IMR-90 (cell line): ENCODE data around the gene SEL1L3. TPM values are rescaled to one million over a fixed set of nuclear protein-coding genes. Genes with fewer than 3 reads are reported as not detected.

Source experiments
- ATAC-seq: fragments of 200-7000 bp; cut with Tn5 transposase; 2 replicates; pipeline ENCODE4 v1.9.1; 2020; ENCODE audit warnings: low read depth, mild to moderate bottlenecking, moderate library complexity
- Bru-seq: library from RNA; stranded (reverse); fragments of 400-500 nt; gene quantifications from one replicate; lab custom pipeline; 2021; lab: Mats Ljungman, UMichigan
- BruChase-seq, 2 experiments: library from RNA; stranded (reverse); fragments of 400-500 nt; gene quantifications; one replicate each; lab custom pipeline; 2021; lab: Mats Ljungman, UMichigan
- BruUV-seq: library from RNA; stranded (reverse); fragments of 400-500 nt; replicated peaks from 2 replicates; lab custom pipeline; 2021; lab: Mats Ljungman, UMichigan
- CTCF ChIA-PET: fragments of 300-600 bp; formaldehyde crosslinking; extraction: SDS; loops from one replicate; lab custom pipeline; 2021; ENCODE audit warnings: antibody characterized with exemption; lab: Yijun Ruan, JAX
- POLR2A ChIA-PET: fragments of 300-600 bp; sonication (Branson Sonifier 250); formaldehyde crosslinking; loops from one replicate; lab custom pipeline; 2022; ENCODE audit warnings: antibody characterized with exemption; ENCODE audit not compliant: unreplicated experiment; lab: Charles Lee
- DNase-seq: peaks from one replicate; pipeline ENCODE4 v3.0.0; 2013
- H2AFZ ChIP-seq: replicated peaks from 2 replicates; pipeline ENCODE3; 2013; ENCODE audit warnings: low read length, mild to moderate bottlenecking; ENCODE audit not compliant: poor library complexity
- H2AK5ac ChIP-seq: 2 replicates; pipeline ENCODE4 v1.6.1; 2013; ENCODE audit warnings: low read depth, low read length, inconsistent platforms
- H2AK9ac ChIP-seq: replicated peaks from 2 replicates; pipeline ENCODE3; 2013; ENCODE audit warnings: mild to moderate bottlenecking, low read depth, low read length, moderate library complexity; ENCODE audit not compliant: poor library complexity
- H2BK120ac ChIP-seq: 2 replicates; pipeline ENCODE4 v1.6.1; 2013; ENCODE audit warnings: low read depth, low read length, inconsistent platforms
- H2BK15ac ChIP-seq: 3 replicates; pipeline ENCODE4 v1.6.1; 2013; ENCODE audit warnings: low read depth, low read length, inconsistent platforms
- H2BK20ac ChIP-seq: 2 replicates; pipeline ENCODE4 v1.6.1; 2013; ENCODE audit warnings: low read depth, mild to moderate bottlenecking, inconsistent platforms, low read length, moderate library complexity
- H2BK5ac ChIP-seq: 2 replicates; pipeline ENCODE4 v1.6.1; 2013; ENCODE audit warnings: mild to moderate bottlenecking, low read depth, low read length, inconsistent platforms; ENCODE audit not compliant: poor library complexity, severe bottlenecking
- H3K14ac ChIP-seq: replicated peaks from 2 replicates; pipeline ENCODE4 v1.6.1; 2013; ENCODE audit warnings: low read depth, low read length, inconsistent platforms
- H3K18ac ChIP-seq: 2 replicates; pipeline ENCODE4 v1.6.1; 2013; ENCODE audit warnings: low read depth, low read length, control low read depth
- H3K23ac ChIP-seq: 2 replicates; pipeline ENCODE4 v1.6.1; 2013; ENCODE audit warnings: low read depth, low read length, inconsistent platforms
- H3K27ac ChIP-seq: 2 replicates; pipeline ENCODE4 v1.5.1; 2013; ENCODE audit warnings: mild to moderate bottlenecking, control low read depth, low read length; ENCODE audit not compliant: insufficient read depth
- H3K27me3 ChIP-seq: 2 replicates; pipeline ENCODE4 v1.6.1; 2013; ENCODE audit warnings: low read length; ENCODE audit not compliant: control insufficient read depth, insufficient read depth
- H3K36me3 ChIP-seq: 2 replicates; pipeline ENCODE4 v1.6.1; 2013; ENCODE audit warnings: low read length, mixed read lengths; ENCODE audit not compliant: control insufficient read depth, insufficient read depth
- H3K4ac ChIP-seq: 2 replicates; pipeline ENCODE4 v1.6.1; 2013; ENCODE audit warnings: low read depth, low read length, inconsistent platforms
- H3K4me1 ChIP-seq: 2 replicates; pipeline ENCODE4 v1.6.1; 2013; ENCODE audit warnings: low read length, mixed read lengths; ENCODE audit not compliant: control insufficient read depth, insufficient read depth
- H3K4me2 ChIP-seq: 2 replicates; pipeline ENCODE4 v1.6.1; 2013; ENCODE audit warnings: low read depth, mild to moderate bottlenecking, control low read depth, low read length, moderate library complexity
- H3K4me3 ChIP-seq: 2 replicates; pipeline ENCODE4 v1.5.1; 2013; ENCODE audit warnings: low read depth, mild to moderate bottlenecking, control low read depth, low read length, moderate library complexity; ENCODE audit not compliant: insufficient read depth
- H3K56ac ChIP-seq: 2 replicates; pipeline ENCODE4 v1.6.1; 2013; ENCODE audit warnings: low read length, inconsistent platforms; ENCODE audit not compliant: insufficient read depth; ENCODE audit errors: extremely low read depth
- H3K79me1 ChIP-seq, 2 experiments: 2 replicates each; pipeline ENCODE4 v1.6.1; 2013; ENCODE audit warnings: low read length in 2 of 2, inconsistent platforms in 1 of 2, low read depth in 1 of 2
- H3K9ac ChIP-seq: 2 replicates; pipeline ENCODE4 v1.6.1; 2013; ENCODE audit warnings: low read depth, low read length, control low read depth
- H3K9me1 ChIP-seq: 2 replicates; pipeline ENCODE4 v1.6.1; 2013; ENCODE audit warnings: low read length, inconsistent platforms; ENCODE audit not compliant: insufficient read depth
- H3K9me3 ChIP-seq: 2 replicates; pipeline ENCODE4 v1.6.1; 2013; ENCODE audit warnings: low read length; ENCODE audit not compliant: control insufficient read depth, insufficient read depth
- H4K20me1 ChIP-seq: 2 replicates; pipeline ENCODE4 v1.6.1; 2013; ENCODE audit warnings: low read length, inconsistent platforms; ENCODE audit not compliant: insufficient read depth
- H4K5ac ChIP-seq: 2 replicates; pipeline ENCODE4 v1.6.1; 2013; ENCODE audit warnings: mild to moderate bottlenecking, low read depth, low read length, control low read depth
- H4K8ac ChIP-seq, 2 experiments: 2 replicates each; pipeline ENCODE4 v1.6.1; 2013; ENCODE audit warnings: low read depth in 2 of 2, low read length in 2 of 2, control low read depth in 1 of 2, inconsistent platforms in 1 of 2
- H4K91ac ChIP-seq: 2 replicates; pipeline ENCODE4 v1.6.1; 2013; ENCODE audit warnings: low read depth, low read length, inconsistent platforms; ENCODE audit not compliant: insufficient read depth
- BHLHE40 ChIP-seq: fragments of 150-350 bp; IDR thresholded peaks from 2 replicates; pipeline ENCODE4 v1.6.1; 2016; ENCODE audit warnings: mild to moderate bottlenecking, low read depth, low read length
- CHD1 ChIP-seq: IDR thresholded peaks from 2 replicates; pipeline ENCODE4 v1.6.1; 2012; ENCODE audit warnings: low read depth, low read length, improper control_type of control experiment
- FOS ChIP-seq: fragments of 150-350 bp; IDR thresholded peaks from 2 replicates; pipeline ENCODE4 v1.6.1; 2016; ENCODE audit warnings: low read depth, low read length
- MAFK ChIP-seq: IDR thresholded peaks from 2 replicates; pipeline ENCODE4 v1.6.1; 2012; ENCODE audit warnings: low read depth, low read length, improper control_type of control experiment
- SMC3 ChIP-seq: fragments of 150-350 bp; IDR thresholded peaks from 2 replicates; pipeline ENCODE4 v1.6.1; 2016; ENCODE audit warnings: low read depth, mild to moderate bottlenecking, antibody characterized with exemption, low read length, moderate library complexity
- WGBS, 2 experiments: methylation state at CpG; one replicate each; pipeline versions ENCODE4 v1.1.5 to v1.1.7; 2013; ENCODE audit warnings: missing lambda C conversion rate in 2 of 2; ENCODE audit not compliant: insufficient read length in 1 of 2; ENCODE audit errors: extremely low coverage in 2 of 2; 5-methylcytosine and 5-hydroxymethylcytosine counted together
- dilution Hi-C: fragments of 300-500 bp; cut with HindIII; formaldehyde crosslinking; loops from one replicate; pipeline ENCODE4 v1.14.3; 2018; ENCODE audit warnings: low sequenced_read_pairs; ENCODE audit not compliant: unreplicated experiment
- in situ Hi-C: fragments of 300-500 bp; cut with MboI; formaldehyde crosslinking; loops from 3 replicates; pipeline ENCODE4 v1.14.3; 2019; ENCODE audit warnings: low sequenced_read_pairs, inconsistent platforms, mixed read lengths
- intact Hi-C: fragments of 100-400 bp; cut with micrococcal nuclease; formaldehyde crosslinking; loops from 2 replicates; pipeline ENCODE4 v1.10.0; 2022
- long read RNA-seq: library from polyadenylated mRNA; unstranded; transcript quantifications from one replicate; pipeline ENCODE4 v2.0.0, GENCODE V29; 2021; ENCODE audit not compliant: unreplicated experiment
- polyA plus RNA-seq, 3 experiments: library from polyadenylated mRNA; depleted of rRNA; stranded (reverse); fragments of >200 nt; gene quantifications; 2 replicates each; pipeline ENCODE4 v1.2.3, GENCODE V29; 2012; ENCODE audit warnings: low replicate concordance in 1 of 3
- total RNA-seq: library from RNA; depleted of rRNA; stranded (reverse); fragments of >200 nt; gene quantifications from 2 replicates; pipeline ENCODE4 v1.2.3, GENCODE V29; 2012; rRNA removed

SEL1L3 gene
- 31.7 and 43.7 TPM in 2 replicates for total RNA-seq
- polyA plus RNA-seq (2012; rRNA removed), result 13.1 and 16.4 TPM in 2 replicates
- polyA plus RNA-seq (2012; cell fraction: cytosol; rRNA removed), result 5.4 and 6.4 TPM in 2 replicates
- polyA plus RNA-seq (2012; cell fraction: nucleus; rRNA removed; ENCODE audit: low replicate concordance), result 5.6 and 13.5 TPM in 2 replicates
- percentile 72 among the genes with signal in this experiment for Bru-seq, nascent RNA
- percentile 67 among the genes with signal in this experiment for BruChase-seq, experiment 1, labeled RNA remaining after a 6-hour chase
- BruChase-seq, experiment 2, labeled RNA remaining after a 2-hour chase, result percentile 69 among the genes with signal in this experiment
- long read RNA-seq, full-length matches to known transcripts, result 54 of 76 reads
- long read RNA-seq, partial matches to known transcripts, result 11 of 76 reads
- long read RNA-seq, other reads (novel, unspliced or antisense), result 11 of 76 reads

DNA sequence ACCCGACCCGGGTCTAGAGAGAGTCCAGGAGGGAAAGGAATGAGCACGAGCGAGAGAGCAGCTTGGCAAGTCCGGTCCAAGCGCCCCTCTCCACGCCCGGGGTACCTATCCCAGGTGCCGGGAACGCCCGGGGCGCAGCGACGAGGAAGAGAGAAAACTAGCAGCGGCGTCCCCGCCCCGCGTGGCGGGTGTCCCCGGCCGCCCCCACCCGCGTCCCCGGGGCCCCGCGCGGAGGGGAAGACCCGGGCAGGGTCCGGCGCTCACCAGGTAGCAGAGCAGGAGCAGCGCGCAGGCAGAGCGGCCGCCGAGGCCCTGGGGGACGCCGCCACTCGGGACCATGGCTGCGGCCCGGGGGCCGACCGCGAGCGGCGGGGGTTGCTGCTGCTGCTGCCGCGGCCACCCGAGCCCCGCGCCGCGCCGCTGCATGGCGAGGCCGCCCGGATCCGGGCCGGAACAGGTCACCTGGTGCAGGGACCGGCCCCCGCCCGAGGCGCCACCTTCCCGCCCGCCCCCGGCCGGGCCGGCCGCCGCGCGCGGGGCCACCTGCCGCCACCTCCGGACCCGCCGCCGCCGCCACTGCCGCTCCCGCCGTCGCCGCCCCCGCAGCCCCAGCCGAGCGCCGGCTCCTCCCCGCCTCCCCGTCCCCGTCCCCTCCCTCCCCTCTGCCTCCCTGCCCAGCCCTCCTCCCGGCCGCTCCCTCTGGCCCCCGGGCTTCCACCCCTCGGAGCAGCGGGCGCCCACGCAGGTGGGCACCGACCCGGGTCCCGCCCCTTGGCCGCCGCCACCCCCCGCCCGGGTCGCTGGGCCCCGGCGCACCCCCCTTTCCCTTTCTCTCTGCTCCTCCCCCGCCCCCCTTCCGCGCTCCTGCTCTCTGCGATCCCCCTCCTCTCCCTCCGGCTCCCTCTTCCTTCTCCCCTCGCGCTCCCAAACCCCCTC lies at the start of gene SEL1L3:
Gene SEL1L3 (minus strand): TSS at position 578 of the 936 bp plus-strand sequence. CDS start 152 bp downstream, at position 426.
- peaks cover 13 to 18% of the 10 kb centered on the region in 2 experiments for H3K79me1 ChIP-seq
- peaks cover 2% of the 10 kb centered on the region; the same call in 1 of the 2 replicates for H3K4me1 ChIP-seq
- peak within 1 kb of the TSS; percentile 52; the same call in 1 of the 2 replicates for H3K56ac ChIP-seq
- no peaks in the 10 kb centered on the region for H3K36me3 ChIP-seq
- no peaks in the 10 kb centered on the region for H3K27me3 ChIP-seq
- ATAC-seq (peak; percentile 62), DNase-seq (no peak)
- H3K18ac ChIP-seq, result peak within 1 kb of the TSS; percentile 8; the same call in 1 of the 2 replicates
- peak within 1 kb of the TSS; percentile 72; the same call in 2 of the 3 replicates for H2BK15ac ChIP-seq
- no peak for TF ChIP-seq BHLHE40
- no peak for TF ChIP-seq SMC3
- TF ChIP-seq MAFK, result no peak
- no peak for TF ChIP-seq FOS
- TF ChIP-seq CHD1, result no peak
- peak within 1 kb of the TSS; percentile 72 for H3K4me2 ChIP-seq
- peak within 1 kb of the TSS; percentile 19 for H3K27ac ChIP-seq
- peak within 1 kb of the TSS; percentile 66 for H2BK120ac ChIP-seq
- no peaks in the 10 kb centered on the region for H4K20me1 ChIP-seq
- peak within 1 kb of the TSS; percentile 85 for H2AFZ ChIP-seq
- peak within 1 kb of the TSS; percentile 18; the same call in 1 of the 2 replicates for H2BK20ac ChIP-seq
- peak within 1 kb of the TSS; percentile 2 for H2BK5ac ChIP-seq
- intact Hi-C loops, result loop anchor here (5.0 kb wide), 2 partner anchors 50 to 420 kb away; partner anchors contain the start of gene SMIM20
- ChIA-PET POLR2A (no interaction called here), CTCF (interaction anchor here (0.6 kb wide), 1 partner anchor 21 kb away, joined by 3 read pairs; no protein-coding TSS in a partner anchor)
- peak within 1 kb of the TSS; percentile 51 for H3K9ac ChIP-seq
- peak within 1 kb of the TSS; percentile 7 to 42; a peak in 3 of 4 replicates for H4K8ac ChIP-seq
- H4K5ac ChIP-seq, result no peak within 1 kb of the TSS
- H3K23ac ChIP-seq, result peak within 1 kb of the TSS; percentile 43
- dilution Hi-C loops, result no loop called here
- peak within 1 kb of the TSS; percentile 80 for H2AK9ac ChIP-seq
- peaks cover 10% of the 10 kb centered on the region; the same call in 1 of the 2 replicates for H3K9me1 ChIP-seq
- 0 out of 2 replicates have a peak within 1 kb of the TSS, but pooled peaks have one; percentile 30 for H2AK5ac ChIP-seq
- WGBS, 2 experiments, result 0% methylated on average over 31 of the region's 115 CpGs; no CpG with 5 or more reads in 1 of the 2 experiments
- no peaks in the 10 kb centered on the region for H3K9me3 ChIP-seq
- no TSS peak for BruUV-seq
- peak within 1 kb of the TSS; percentile 71 for H3K4ac ChIP-seq
- 0 out of 2 replicates have a peak within 1 kb of the TSS, but pooled peaks have one; percentile 8 for H3K14ac ChIP-seq
- H3K4me3 ChIP-seq, result peak within 1 kb of the TSS; percentile 49
- in situ Hi-C loops, result no loop called here
- peak within 1 kb of the TSS; percentile 79 for H4K91ac ChIP-seq
